Measurements from ENCODE around the gene ETFRF1.

- TF ChIP-seq CTCF (IDR thresholded peaks at IDR 0.05; ENCODE audit: poor library complexity) (no peak), EZH2phosphoT487 (IDR thresholded peaks at IDR 0.05; ENCODE audit: low read depth, severe bottlenecking, unreplicated experiment) (no peak), EZH2 (IDR thresholded peaks at IDR 0.05; ENCODE audit: borderline replicate concordance) (no peak)
Observed at GRCh38 chr12:25250744-25251730, 56.0 kb downstream of the ETFRF1 start, which contains the start of gene KRAS.

Data from hepatocyte (in vitro differentiated cells).